Psoas muscle (tissue), 8 donors: ENCODE measurements around the gene AQP6. TPM values are rescaled to one million over a fixed set of nuclear protein-coding genes. Genes with fewer than 3 reads are reported as not detected.

Experiments used
- ATAC-seq, 4 donors: fragments of 200-7000 bp; cut with Tn5 transposase; one replicate each; pipeline ENCODE4 v1.9.1; 2020; ENCODE audit warnings: moderate library complexity in 3 of 4, mild to moderate bottlenecking in 2 of 4
- DNase-seq, 2 donors: peaks; one replicate each; pipeline ENCODE4 v3.0.0-alpha.2; 2020
- H3K27ac ChIP-seq: fragments of 200-600 bp; one replicate; pipeline ENCODE4 v1.8.0; 2022
- H3K27me3 ChIP-seq, 3 donors: fragments of 200-600 bp in 1 of 3; one replicate each; pipeline versions ENCODE4 v1.6.1 to v1.8.0; 2013 to 2022; ENCODE audit warnings: low read length in 2 of 3, mild to moderate bottlenecking in 2 of 3, moderate library complexity in 1 of 3; ENCODE audit not compliant: insufficient read depth in 3 of 3
- H3K36me3 ChIP-seq, 2 donors: fragments of 200-600 bp in 1 of 2; one replicate each; pipeline versions ENCODE4 v1.6.1 to v1.8.0; 2013 to 2022; ENCODE audit warnings: low read depth in 1 of 2, mild to moderate bottlenecking in 1 of 2, moderate library complexity in 1 of 2; ENCODE audit not compliant: insufficient read depth in 1 of 2
- H3K4me1 ChIP-seq: fragments of 200-600 bp; one replicate; pipeline ENCODE4 v1.8.0; 2022
- H3K4me3 ChIP-seq: fragments of 200-600 bp; one replicate; pipeline ENCODE4 v1.8.0; 2022; ENCODE audit warnings: mild to moderate bottlenecking
- H3K9me3 ChIP-seq: fragments of 200-600 bp; one replicate; pipeline ENCODE4 v1.8.0; 2022
- CTCF ChIP-seq: fragments of 200-600 bp; IDR thresholded peaks from one replicate; pipeline ENCODE4 v1.8.0; 2022; ENCODE audit warnings: antibody characterized with exemption
- WGBS, 3 donors: extraction: QIAGEN DNeasy Blood & Tissue Kit; methylation state at CpG; one replicate each; pipeline versions ENCODE4 v1.1.6 to v1.1.7; 2013; 5-methylcytosine and 5-hydroxymethylcytosine counted together
- intact Hi-C, 2 donors: fragments of 100-400 bp; cut with DNase I; formaldehyde crosslinking; loops; one replicate each; pipeline versions ENCODE4 v1.11.0 to v1.14.2; 2022
- polyA plus RNA-seq, 3 donors: library from polyadenylated mRNA; stranded (reverse); fragments of 200-250 nt; gene quantifications; one replicate each; pipeline ENCODE4 v1.2.3, GENCODE V29; 2013
- total RNA-seq, 4 donors: library from RNA; stranded (reverse); fragmentation: NEBNext Ultra II Directional in 2 of 4; extraction: Animal tissue kit (Norgen Biotek cat#: 25700) in 2 of 4; gene quantifications; one replicate each; pipeline versions ENCODE4 v1.2.1 to v1.2.4, GENCODE V29; 2021 to 2023
- donor health status: healthy with polysubstance abuse.
- donor health status: DM: no; HTN: no; CAD: no; lungs with moderate emphysema.
- donor health status: Bipolar disorder and iron deficiency.
- donor health status: healthy.
- donor health status: DM: yes; HTN: yes; CAD: no.
- donor health status: DM: no; HTN: no; CAD: no.
- donor health status: DM: no; HTN: no; CAD: no.
- donor health status: DM: yes; HTN: yes; CAD: no.

Gene AQP6
- total and polyA plus RNA-seq, 7 donors: 0.04 TPM; not detected in 6

- intact Hi-C loops: no loop called here
- ATAC-seq: no peak
- no peak overlapping the region for H3K4me3 ChIP-seq
- DNase-seq: no peak
- peaks cover 0 to 19% (median 13%) of the 10 kb centered on the region in 3 donors for H3K27me3 ChIP-seq
- TF ChIP-seq CTCF: no peak
- H3K27ac ChIP-seq: no peak overlapping the region
- H3K36me3 ChIP-seq: no peaks in the 10 kb centered on the region
- no peaks in the 10 kb centered on the region for H3K9me3 ChIP-seq
- H3K4me1 ChIP-seq: no peaks in the 10 kb centered on the region
- WGBS, 3 donors: 81 to 86% (median 84%) methylated on average over 14 of the region's 14 CpGs
These were observed 21.1 kb upstream of the AQP6 start for GRCh38 chr12:49951411-49952240.

- Histone ChIP-seq H3K27me3 (peaks cover 0 to 25% (median 13%) of the 10 kb centered on the region in 3 donors), H3K4me3 (no peak overlapping the region), H3K27ac (no peak overlapping the region), H3K36me3 (no peaks in the 10 kb centered on the region), H3K4me1 (no peaks in the 10 kb centered on the region), H3K9me3 (no peaks in the 10 kb centered on the region)
- TF ChIP-seq CTCF: no peak
- ATAC-seq: no peak
- intact Hi-C loops: no loop called here
- DNase-seq: no peak
- WGBS, 3 donors: 80 to 100% (median 89%) methylated on average over 1 of the region's 1 CpG
These were observed 20.2 kb upstream of the AQP6 start for GRCh38 chr12:49952391-49953055.

- ATAC-seq: no peak
- no peak for TF ChIP-seq CTCF
- H3K4me1 ChIP-seq: no peaks in the 10 kb centered on the region
- no peaks in the 10 kb centered on the region for H3K9me3 ChIP-seq
- intact Hi-C loops: no loop called here
- no peak for DNase-seq
- no peak overlapping the region for H3K27ac ChIP-seq
- H3K27me3 ChIP-seq: peaks cover 0 to 30% (median 13%) of the 10 kb centered on the region in 3 donors
- H3K36me3 ChIP-seq: no peaks in the 10 kb centered on the region
- H3K4me3 ChIP-seq: no peak overlapping the region
- WGBS, 3 donors: 91 to 98% (median 93%) methylated on average over 4 of the region's 4 CpGs
These were observed 19.6 kb upstream of the AQP6 start for GRCh38 chr12:49953151-49953550.

GRCh38 chr12:49953961-49954846, 18.5 kb upstream of the AQP6 start:
- intact Hi-C loops: no loop called here
- no peak for ATAC-seq
- Histone ChIP-seq H3K27me3 (peaks cover 0 to 40% (median 13%) of the 10 kb centered on the region in 3 donors), H3K27ac (no peak overlapping the region), H3K4me1 (no peaks in the 10 kb centered on the region), H3K4me3 (no peak overlapping the region), H3K36me3 (no peaks in the 10 kb centered on the region), H3K9me3 (no peaks in the 10 kb centered on the region)
- WGBS, 3 donors: 56 to 68% (median 66%) methylated on average over 21 of the region's 21 CpGs
- no peak for TF ChIP-seq CTCF
- DNase-seq: peak in 1 of 2 donors; percentile 41
